ENCODE results near the gene ZMYND8. TPM values are rescaled to one million over a fixed set of nuclear protein-coding genes. Genes with fewer than 3 reads are reported as not detected.
A peak's percentile ranks its signal among the peaks of the same experiment; 100 is the strongest.
"Not testable (repeated sequence)": the region's sequence is repeated elsewhere in the genome, so short reads cannot be mapped to it uniquely, and the experiment has no call there.

ZMYND8 gene
- 9.0 and 11.7 TPM in 2 replicates for total RNA-seq (2014; rRNA removed; shearing (Covaris generic))

- DNase-seq (ENCODE audit: low spot score) = peak; percentile 85
Observed at GRCh38 chr20:47356526-47357295, at the start of gene ZMYND8. Gene ZMYND8 (minus strand): TSS chr20:47356699. CDS start chr20:47356670, 29 bp downstream.

GRCh38 chr20:47405775-47406325 is 49.4 kb upstream of the ZMYND8 start:
- DNase-seq (ENCODE audit: low spot score) = no peak

- peak; percentile 41 for DNase-seq (ENCODE audit: low spot score)
Observed at GRCh38 chr20:47400685-47401084, 44.2 kb upstream of the ZMYND8 start.

- no peak for DNase-seq (ENCODE audit: low spot score)
Observed at GRCh38 chr20:47397652-47398301, 41.3 kb upstream of the ZMYND8 start.

GRCh38 chr20:47396762-47397476 is 40.4 kb upstream of the ZMYND8 start:
- no peak for DNase-seq (ENCODE audit: low spot score)

- not testable (repeated sequence) for DNase-seq (ENCODE audit: low spot score)
Observed at GRCh38 chr20:47393796-47394514, 37.5 kb upstream of the ZMYND8 start.

GRCh38 chr20:47392721-47393073 is 36.2 kb upstream of the ZMYND8 start:
- peak; percentile 64 for DNase-seq (ENCODE audit: low spot score)

- DNase-seq (ENCODE audit: low spot score) = peak; percentile 99
Observed at GRCh38 chr20:47392015-47392720, 35.7 kb upstream of the ZMYND8 start.

GRCh38 chr20:47391276-47392010 is 34.9 kb upstream of the ZMYND8 start:
- no peak for DNase-seq (ENCODE audit: low spot score)

- DNase-seq (ENCODE audit: low spot score) = peak; percentile 96
Observed at GRCh38 chr20:47389867-47390347, 33.4 kb upstream of the ZMYND8 start.

GRCh38 chr20:47385968-47386367 is 29.5 kb upstream of the ZMYND8 start:
- DNase-seq (ENCODE audit: low spot score) = not testable (repeated sequence)

GRCh38 chr20:47382746-47383415 is 26.4 kb upstream of the ZMYND8 start:
- DNase-seq (ENCODE audit: low spot score) = no peak

- DNase-seq (ENCODE audit: low spot score) = no peak
Observed at GRCh38 chr20:47380481-47380880, 24.0 kb upstream of the ZMYND8 start.

- no peak for DNase-seq (ENCODE audit: low spot score)
Observed at GRCh38 chr20:47379433-47380150, 23.1 kb upstream of the ZMYND8 start.

- no peak for DNase-seq (ENCODE audit: low spot score)
Observed at GRCh38 chr20:47377122-47377722, 20.7 kb upstream of the ZMYND8 start.

GRCh38 chr20:47376096-47376643 is 19.7 kb upstream of the ZMYND8 start:
- not testable (repeated sequence) for DNase-seq (ENCODE audit: low spot score)

- DNase-seq (ENCODE audit: low spot score) = not testable (repeated sequence)
Observed at GRCh38 chr20:47374121-47374520, 17.6 kb upstream of the ZMYND8 start.

GRCh38 chr20:47373206-47373733 is 16.8 kb upstream of the ZMYND8 start:
- DNase-seq (ENCODE audit: low spot score) = no peak
